ENCODE data around the gene RDH16. TPM values are rescaled to one million over a fixed set of nuclear protein-coding genes. Genes with fewer than 3 reads are reported as not detected.

The RDH16 gene
- total RNA-seq, 1 experiment from 2014 or later, result 0.39 TPM

GRCh38 chr12:56954057-56954957, 3.1 kb downstream of the RDH16 start:
- H3K4me3 Mint-ChIP-seq, result no peak overlapping the region
- Histone ChIP-seq H3K23me2 (ENCODE audit: insufficient read length, low read depth, low read length, poor library complexity, severe bottlenecking) (no peaks in the 10 kb centered on the region), H3T11ph (ENCODE audit: low read length) (no peak overlapping the region), H3K23ac (ENCODE audit: insufficient read length, low read depth, low read length) (no peak overlapping the region), H4K91ac (ENCODE audit: insufficient read length, low read depth, low read length) (no peak overlapping the region), H3K4me1 (ENCODE audit: insufficient read depth, low read length) (no peaks in the 10 kb centered on the region), H3K4me2 (ENCODE audit: insufficient read depth, insufficient read length, low read length) (no peak overlapping the region), H3K27ac (ENCODE audit: insufficient read length, low read depth, low read length) (no peak overlapping the region), H3K27me3 (ENCODE audit: insufficient read depth, low read length) (no peaks in the 10 kb centered on the region), H3K9ac (ENCODE audit: extremely low read depth, insufficient read length, low read length) (no peak overlapping the region), H2BK120ac (ENCODE audit: low read depth, low read length, poor library complexity, severe bottlenecking) (no peak overlapping the region), H4K5ac (ENCODE audit: insufficient read length, low read depth, low read length) (no peak overlapping the region), H3K79me1 (ENCODE audit: insufficient read depth, low read depth, low read length, poor library complexity, severe bottlenecking) (no peaks in the 10 kb centered on the region), H2BK15ac (ENCODE audit: low read depth, low read length) (no peak overlapping the region), H3K56ac (ENCODE audit: insufficient read length, low read depth, low read length) (no peak overlapping the region), H3K18ac (ENCODE audit: insufficient read length, low read depth, low read length) (no peak overlapping the region), H4K20me1 (ENCODE audit: control insufficient read depth, insufficient read depth, insufficient read length) (no peaks in the 10 kb centered on the region), H2AFZ (ENCODE audit: low read length) (no peak overlapping the region), H2BK20ac (ENCODE audit: low read depth, low read length, poor library complexity, severe bottlenecking) (no peak overlapping the region), H3K14ac (ENCODE audit: insufficient read depth, low read length) (no peak overlapping the region), H3K9me3 (ENCODE audit: control insufficient read depth, low read depth, low read length) (peaks cover 12% of the 10 kb centered on the region), H2BK5ac (ENCODE audit: insufficient read length, low read length) (no peak overlapping the region), H2AK5ac (ENCODE audit: insufficient read length, low read length) (no peak overlapping the region), H4K8ac (replicated peaks; ENCODE audit: insufficient read length, low read depth, low read length) (no peak overlapping the region), H2BK12ac (ENCODE audit: insufficient read length, low read depth, low read length) (no peak overlapping the region), H3K4ac (ENCODE audit: low read depth, low read length) (no peak overlapping the region), H3K79me2 (ENCODE audit: insufficient read depth, low read length) (no peaks in the 10 kb centered on the region; the same call in 1 of the 2 replicates)
- H3K27me3 Mint-ChIP-seq (ENCODE audit: low read depth), result peaks cover 19% of the 10 kb centered on the region
- no peaks in the 10 kb centered on the region for H3K4me1 Mint-ChIP-seq
- no peak overlapping the region for H3K27ac Mint-ChIP-seq
- no peak for DNase-seq
- peaks cover 23 to 30% of the 10 kb centered on the region in 2 experiments for H3K9me3 Mint-ChIP-seq
- no CpG with 5 or more reads among the region's 6 CpGs for WGBS (ENCODE audit: extremely low coverage, insufficient read length, low lambda C conversion rate)
- peaks cover 0 to 4% (median 0%) of the 10 kb centered on the region in 3 experiments; a peak in 2 of 7 replicates for H3K36me3 Mint-ChIP-seq (ENCODE audit: insufficient read depth in 1 of 3, low read depth in 3 of 3)
- no peak for TF ChIP-seq CTCF (conservative IDR thresholded peaks at IDR 0.05)
